ENCODE results near the gene IFITM10. TPM values are rescaled to one million over a fixed set of nuclear protein-coding genes. Genes with fewer than 3 reads are reported as not detected.

Gene IFITM10
- total RNA-seq, 2 experiments from 2014 or later: 0.82 to 1.3 TPM

GRCh38 chr11:1731451-1732059 lies 18.8 kb downstream of the IFITM10 start:
- POLR2A ChIA-PET: no interaction called here
- DNase-seq (no peak), ATAC-seq (ENCODE audit: low read depth) (no peak)
- Mint-ChIP-seq H3K4me1 (peaks cover 58% of the 10 kb centered on the region), H3K36me3 (no peaks in the 10 kb centered on the region), H3K27me3 (peaks cover 29% of the 10 kb centered on the region), H3K4me3 (no peak overlapping the region), H3K9me3 (peaks cover 13% of the 10 kb centered on the region), H3K27ac (peak overlapping the region; percentile 59)

DNA sequence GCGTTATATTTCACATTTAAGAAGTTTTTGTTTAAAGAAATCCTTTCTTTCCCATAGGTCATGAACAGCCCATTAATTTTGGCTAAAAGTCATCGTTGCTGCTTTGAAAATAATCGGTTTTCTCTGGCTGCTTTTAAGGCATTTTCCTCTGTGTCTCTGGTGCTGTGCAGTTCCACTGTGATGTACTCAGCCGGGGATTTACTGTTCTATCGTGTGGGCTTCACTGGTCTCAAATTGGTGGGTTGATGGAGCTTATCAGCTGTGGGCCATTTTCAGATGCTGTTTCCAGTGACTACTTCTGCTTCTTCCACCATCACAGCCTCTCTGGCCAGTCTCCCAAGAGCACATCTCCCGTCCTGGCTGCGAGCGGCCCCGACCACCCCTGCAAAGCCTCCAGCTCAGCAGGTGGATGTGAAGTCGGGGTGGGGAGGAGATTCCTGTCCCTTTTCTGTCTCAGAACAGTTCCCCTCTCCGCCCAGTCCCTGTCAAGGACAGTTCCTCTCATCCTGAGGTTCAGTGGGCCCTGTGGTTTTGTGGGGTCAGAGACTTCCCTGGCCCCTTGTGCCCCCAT lies 20.3 kb downstream of the IFITM10 start:
- DNase-seq (no peak), ATAC-seq (ENCODE audit: low read depth) (no peak)
- H3K4me1 Mint-ChIP-seq: peaks cover 60% of the 10 kb centered on the region
- H3K27me3 Mint-ChIP-seq: peaks cover 18% of the 10 kb centered on the region
- no peaks in the 10 kb centered on the region for H3K36me3 Mint-ChIP-seq
- POLR2A ChIA-PET: interaction anchor here (1.3 kb wide), 1 partner anchor 32 kb away, joined by 3 read pairs; no protein-coding TSS in a partner anchor
- peak overlapping the region; percentile 80 for H3K27ac Mint-ChIP-seq
- H3K4me3 Mint-ChIP-seq: peak overlapping the region; percentile 41
- H3K9me3 Mint-ChIP-seq: peaks cover 6% of the 10 kb centered on the region

DNA sequence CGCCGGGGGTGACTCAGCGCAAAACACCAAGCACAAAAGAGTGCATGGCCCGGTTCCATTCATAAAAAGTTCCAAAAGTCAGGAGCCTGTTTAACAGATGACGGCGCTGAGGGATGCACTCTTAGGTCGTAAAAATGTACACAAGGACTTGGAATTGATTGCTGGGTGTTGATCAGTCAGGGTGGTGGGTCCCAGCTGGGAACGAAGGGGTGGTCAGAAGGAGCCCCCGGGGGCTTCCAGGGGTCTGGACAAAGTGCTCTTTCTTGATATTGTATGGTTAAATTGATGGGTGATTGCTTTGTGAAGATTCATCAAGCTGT lies 20.7 kb downstream of the IFITM10 start:
- Mint-ChIP-seq H3K4me1 (peaks cover 60% of the 10 kb centered on the region), H3K27me3 (peaks cover 16% of the 10 kb centered on the region), H3K27ac (peak overlapping the region; percentile 80)

DNA sequence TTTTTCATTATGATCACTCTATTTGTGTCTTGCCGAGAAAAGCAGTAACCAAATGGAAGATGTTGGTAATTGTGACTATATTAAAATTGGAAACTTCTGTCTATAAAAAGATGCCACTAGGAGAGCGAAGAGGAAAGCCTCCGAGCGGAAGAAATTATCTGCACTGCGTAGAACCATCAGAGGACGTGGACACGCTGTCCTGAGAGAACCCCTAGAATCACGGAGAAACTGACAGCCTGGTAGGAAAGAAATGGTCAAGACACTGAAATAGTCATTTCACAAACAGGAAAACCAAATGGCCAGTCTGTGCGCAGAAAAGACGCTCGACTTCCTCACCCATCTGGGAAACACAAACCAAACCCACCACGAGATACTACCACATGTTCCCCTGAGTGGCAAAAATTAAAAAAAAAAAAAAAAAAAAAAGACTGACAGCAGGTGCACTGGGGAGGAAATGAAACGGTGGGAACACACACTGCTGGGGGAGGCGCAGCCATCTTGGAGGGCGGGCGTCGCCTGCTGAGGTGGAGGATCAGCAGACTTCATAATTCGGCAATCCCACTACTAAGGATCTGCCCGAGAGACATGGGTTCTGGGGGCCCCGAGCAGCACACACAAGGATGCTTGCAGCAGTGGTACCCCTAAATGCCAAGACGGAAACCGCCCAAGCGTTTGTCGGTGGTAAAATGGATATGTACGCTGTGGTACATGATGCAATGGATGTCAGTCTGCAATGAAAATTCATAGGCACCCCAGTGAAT lies 21.3 kb downstream of the IFITM10 start:
- ATAC-seq (ENCODE audit: low read depth): peak; percentile 77
- peak; percentile 60 for DNase-seq
- peak overlapping the region; percentile 41 for H3K4me3 Mint-ChIP-seq
- H3K27ac Mint-ChIP-seq: peak overlapping the region; percentile 80
- no peaks in the 10 kb centered on the region for H3K36me3 Mint-ChIP-seq
- POLR2A ChIA-PET: interaction anchor here (0.6 to 1.3 kb wide), 2 partner anchors 33 to 76 kb away, joined by 3 to 5 read pairs; no protein-coding TSS in a partner anchor
- H3K9me3 Mint-ChIP-seq: peaks cover 6% of the 10 kb centered on the region
- H3K27me3 Mint-ChIP-seq: peaks cover 14% of the 10 kb centered on the region
- H3K4me1 Mint-ChIP-seq: peaks cover 54% of the 10 kb centered on the region

More for the DNA sequence above, 20.7 kb downstream of the IFITM10 start:
- Mint-ChIP-seq H3K9me3 (peaks cover 6% of the 10 kb centered on the region), H3K4me3 (peak overlapping the region; percentile 41), H3K36me3 (no peaks in the 10 kb centered on the region)
- ATAC-seq (ENCODE audit: low read depth) (no peak), DNase-seq (no peak)
- POLR2A ChIA-PET: interaction anchor here (1.3 kb wide), 1 partner anchor 33 kb away, joined by 3 read pairs; no protein-coding TSS in a partner anchor

- Mint-ChIP-seq H3K4me3 (no peak overlapping the region), H3K27ac (no peak overlapping the region), H3K36me3 (no peaks in the 10 kb centered on the region), H3K4me1 (peaks cover 47% of the 10 kb centered on the region), H3K9me3 (peaks cover 6% of the 10 kb centered on the region), H3K27me3 (peaks cover 20% of the 10 kb centered on the region)
- POLR2A ChIA-PET: interaction anchor here (0.6 kb wide), 1 partner anchor 77 kb away, joined by 5 read pairs; no protein-coding TSS in a partner anchor
- no peak for DNase-seq
- no peak for ATAC-seq (ENCODE audit: low read depth)
Measured at GRCh38 chr11:1728301-1728700, 22.1 kb downstream of the IFITM10 start.

DNA sequence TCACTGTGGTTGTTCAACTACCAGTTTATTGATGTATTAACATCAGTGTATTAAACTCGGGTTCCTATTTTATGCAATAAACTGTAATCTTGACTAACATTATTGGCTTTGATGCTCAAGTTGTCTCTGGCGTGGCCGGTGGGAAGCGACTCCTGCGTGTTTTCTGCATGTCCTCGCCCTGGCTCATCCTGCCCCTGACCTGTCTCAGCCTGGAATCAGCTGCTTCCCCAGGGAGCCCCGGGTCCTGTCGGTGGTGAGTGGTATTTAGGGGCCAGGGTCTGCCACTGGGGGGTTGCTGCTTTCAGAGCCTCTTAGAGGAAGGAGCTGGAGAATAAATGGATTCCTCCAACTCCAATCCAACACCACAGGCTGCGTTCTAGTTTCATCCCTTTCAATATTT lies 22.5 kb downstream of the IFITM10 start:
- Mint-ChIP-seq H3K27ac (no peak overlapping the region), H3K4me3 (no peak overlapping the region), H3K27me3 (peaks cover 24% of the 10 kb centered on the region), H3K9me3 (peaks cover 6% of the 10 kb centered on the region), H3K36me3 (no peaks in the 10 kb centered on the region), H3K4me1 (peaks cover 48% of the 10 kb centered on the region)
- no peak for ATAC-seq (ENCODE audit: low read depth)
- DNase-seq: no peak
- POLR2A ChIA-PET: no interaction called here

GRCh38 chr11:1727096-1727690 lies 23.2 kb downstream of the IFITM10 start:
- no peak for ATAC-seq (ENCODE audit: low read depth)
- no peak overlapping the region for H3K27ac Mint-ChIP-seq
- DNase-seq: no peak
- POLR2A ChIA-PET: interaction anchor here (1.1 kb wide), 1 partner anchor 30 kb away, joined by 6 read pairs; no protein-coding TSS in a partner anchor
- peaks cover 6% of the 10 kb centered on the region for H3K9me3 Mint-ChIP-seq
- H3K27me3 Mint-ChIP-seq: peaks cover 23% of the 10 kb centered on the region
- H3K4me1 Mint-ChIP-seq: peaks cover 50% of the 10 kb centered on the region
- H3K36me3 Mint-ChIP-seq: no peaks in the 10 kb centered on the region
- H3K4me3 Mint-ChIP-seq: no peak overlapping the region

DNA sequence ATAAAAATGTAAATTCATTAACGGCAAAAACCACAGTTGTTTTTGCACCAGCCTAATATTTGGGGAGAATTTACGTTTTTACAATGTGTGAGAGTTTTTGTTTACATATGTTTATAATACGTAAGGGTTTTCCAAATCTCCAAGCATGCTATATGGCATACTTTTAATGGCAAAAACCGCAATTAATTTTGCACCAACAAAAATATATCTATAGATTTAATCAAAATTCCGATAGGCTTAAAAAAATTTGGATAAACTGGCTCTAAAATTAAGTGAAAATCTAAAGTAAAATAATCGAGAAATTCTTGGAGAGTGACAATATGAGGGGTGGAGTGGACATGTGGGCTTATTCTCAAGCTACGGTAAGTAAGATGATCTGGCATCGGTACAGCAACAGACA lies 30.6 kb downstream of the IFITM10 start:
- Mint-ChIP-seq H3K36me3 (no peaks in the 10 kb centered on the region), H3K9me3 (no peaks in the 10 kb centered on the region), H3K4me3 (no peak overlapping the region), H3K27ac (no peak overlapping the region), H3K27me3 (peaks cover 30% of the 10 kb centered on the region), H3K4me1 (peaks cover 4% of the 10 kb centered on the region)
- POLR2A ChIA-PET: no interaction called here
- ATAC-seq (ENCODE audit: low read depth): no peak
- DNase-seq: no peak

GRCh38 chr11:1718326-1718725 lies 32.1 kb downstream of the IFITM10 start:
- Mint-ChIP-seq H3K36me3 (no peaks in the 10 kb centered on the region), H3K4me3 (no peak overlapping the region), H3K27me3 (peaks cover 26% of the 10 kb centered on the region), H3K27ac (no peak overlapping the region), H3K4me1 (peaks cover 4% of the 10 kb centered on the region), H3K9me3 (no peaks in the 10 kb centered on the region)
- ATAC-seq (ENCODE audit: low read depth) (no peak), DNase-seq (no peak)
- POLR2A ChIA-PET: interaction anchor here (0.7 kb wide), 2 partner anchors 99 to 673 kb away, joined by 3 read pairs; no protein-coding TSS in a partner anchor

GRCh38 chr11:1717745-1718144 lies 32.6 kb downstream of the IFITM10 start:
- ATAC-seq (ENCODE audit: low read depth): no peak
- H3K27ac Mint-ChIP-seq: no peak overlapping the region
- H3K4me1 Mint-ChIP-seq: peaks cover 1% of the 10 kb centered on the region
- peaks cover 23% of the 10 kb centered on the region for H3K27me3 Mint-ChIP-seq
- no peaks in the 10 kb centered on the region for H3K36me3 Mint-ChIP-seq
- no peak overlapping the region for H3K4me3 Mint-ChIP-seq
- POLR2A ChIA-PET: interaction anchor here (0.7 kb wide), 2 partner anchors 100 to 673 kb away, joined by 3 read pairs; no protein-coding TSS in a partner anchor
- DNase-seq: no peak
- H3K9me3 Mint-ChIP-seq: no peaks in the 10 kb centered on the region

DNA sequence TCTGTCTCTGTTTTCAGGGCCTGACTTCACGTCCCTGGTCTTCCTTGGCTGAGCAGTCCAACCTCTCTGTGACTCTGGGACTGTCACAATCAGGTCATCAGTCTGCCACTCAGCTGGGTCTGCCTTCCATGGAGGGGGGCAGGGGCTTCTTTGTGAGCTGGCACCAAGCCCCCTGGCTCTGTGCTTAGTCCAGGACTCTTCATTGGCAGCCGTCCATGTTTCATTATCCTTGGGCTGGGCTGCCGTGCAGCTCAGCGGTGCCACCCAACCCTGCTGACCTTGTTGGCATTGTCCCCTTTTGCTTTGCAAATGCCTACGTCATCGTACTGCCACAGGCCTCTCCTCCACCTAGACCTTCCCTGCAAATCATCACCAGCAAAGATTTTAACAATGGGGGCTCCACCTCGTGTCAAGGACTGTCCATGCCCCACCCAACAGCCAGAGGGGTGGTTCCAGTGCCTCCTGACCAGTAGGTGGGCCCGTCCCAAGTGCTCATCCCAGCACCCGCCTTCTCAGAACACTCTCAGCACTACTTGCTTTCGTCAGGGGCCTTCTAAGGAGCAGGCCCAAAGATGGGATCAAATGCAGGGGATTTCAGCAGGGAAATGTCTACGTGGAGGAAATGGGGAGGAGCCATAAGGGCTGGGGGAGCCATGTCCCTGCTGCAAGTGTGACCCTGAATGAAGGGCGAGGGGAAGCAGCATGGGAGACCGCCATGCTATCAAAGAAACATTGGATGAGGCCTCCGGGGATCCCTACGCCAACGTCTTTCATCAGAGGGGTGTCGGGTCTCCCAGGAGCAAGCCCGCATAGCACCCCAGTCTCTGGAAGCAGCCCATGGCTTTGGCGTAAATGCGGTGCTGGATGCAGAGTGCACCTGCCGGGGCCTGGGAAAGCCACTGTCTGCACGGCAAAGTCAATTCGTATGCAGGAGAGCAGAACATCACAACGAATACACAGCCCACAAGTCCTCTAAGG lies 35.2 kb downstream of the IFITM10 start:
- DNase-seq (no peak), ATAC-seq (ENCODE audit: low read depth) (no peak)
- no peak overlapping the region for H3K4me3 Mint-ChIP-seq
- H3K9me3 Mint-ChIP-seq: no peaks in the 10 kb centered on the region
- no peaks in the 10 kb centered on the region for H3K4me1 Mint-ChIP-seq
- H3K36me3 Mint-ChIP-seq: no peaks in the 10 kb centered on the region
- H3K27ac Mint-ChIP-seq: no peak overlapping the region
- H3K27me3 Mint-ChIP-seq: peaks cover 27% of the 10 kb centered on the region
- POLR2A ChIA-PET: no interaction called here

DNA sequence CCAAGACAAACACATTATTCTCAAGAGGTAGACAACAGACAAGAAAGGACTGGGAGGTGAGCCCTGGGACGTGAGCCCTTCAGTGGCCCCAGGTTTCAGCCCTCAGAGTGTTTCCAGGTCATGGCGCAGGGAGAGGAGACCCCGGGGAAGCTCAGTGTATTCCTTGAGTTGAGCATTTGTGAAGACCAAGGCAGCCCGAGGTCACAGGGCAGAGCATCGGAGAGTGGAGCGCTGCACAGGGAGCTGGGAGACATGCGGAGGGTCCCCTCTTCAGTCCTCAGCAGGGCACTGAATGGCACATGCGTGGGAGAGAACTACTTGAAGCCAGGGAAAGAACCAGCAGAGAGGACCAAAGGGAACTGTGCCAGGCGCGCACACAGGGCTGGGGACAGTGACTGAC lies 41.7 kb downstream of the IFITM10 start:
- no peaks in the 10 kb centered on the region for H3K36me3 Mint-ChIP-seq
- POLR2A ChIA-PET: no interaction called here

More for the DNA sequence above, 41.7 kb downstream of the IFITM10 start:
- Mint-ChIP-seq H3K4me1 (peaks cover 22% of the 10 kb centered on the region), H3K9me3 (peaks cover 1% of the 10 kb centered on the region), H3K27ac (no peak overlapping the region), H3K4me3 (no peak overlapping the region), H3K27me3 (peaks cover 36% of the 10 kb centered on the region)
- DNase-seq: no peak
- ATAC-seq (ENCODE audit: low read depth): no peak

All from activated naive CD8-positive, alpha-beta T cell treated with anti-CD3 and anti-CD28 coated beads, Interleukin-2, amount 10 ng/mL, durations not matched to agents 7 days and 5 days (primary cell).